Natural killer cell treated with Interleukin-12 subunit alpha and Interleukin-12 subunit beta and Interleukin-15 and Interleukin-18, amount 100 ng/mL, for 72 hours (primary cell): ENCODE measurements around the gene POU6F2. TPM values are rescaled to one million over a fixed set of nuclear protein-coding genes. Genes with fewer than 3 reads are reported as not detected.
A peak's percentile ranks its signal among the peaks of the same experiment; 100 is the strongest.

ENCODE experiments used
- ATAC-seq, 2 donors: fragments of 150-1000 bp; cut with Tn5 transposase in 1 of 2; sonication (Bioruptor Pico), chemical (Tn5 transposase) in 1 of 2; 2 replicates each; pipeline ENCODE4 v1.10.0; 2021
- DNase-seq: peaks from one replicate; pipeline ENCODE4 v3.0.0; 2022; ENCODE audit warnings: low spot score
- H3K27ac Mint-ChIP-seq, 2 donors: 1 replicate in 1 of 2; 2 replicates in 1 of 2; pipeline ENCODE4 v1.8.0; 2022; ENCODE audit warnings: mixed read lengths in 2 of 2, mild to moderate bottlenecking in 1 of 2, moderate library complexity in 1 of 2
- H3K27me3 Mint-ChIP-seq, 2 donors: 1 replicate in 1 of 2; 2 replicates in 1 of 2; pipeline ENCODE4 v1.8.0; 2022; ENCODE audit warnings: mixed read lengths in 2 of 2
- H3K36me3 Mint-ChIP-seq: one replicate; pipeline ENCODE4 v1.8.0; 2022; ENCODE audit warnings: mixed read lengths
- H3K4me1 Mint-ChIP-seq, 2 donors: 1 replicate in 1 of 2; 2 replicates in 1 of 2; pipeline ENCODE4 v1.8.0; 2022; ENCODE audit warnings: low read depth in 2 of 2, mixed read lengths in 2 of 2, mild to moderate bottlenecking in 1 of 2
- H3K4me3 Mint-ChIP-seq: one replicate; pipeline ENCODE4 v1.8.0; 2022; ENCODE audit warnings: mixed read lengths
- H3K9me3 Mint-ChIP-seq: 2 replicates; pipeline ENCODE4 v1.8.0; 2022; ENCODE audit warnings: mixed read lengths
- total RNA-seq, 2 donors: library from RNA; stranded (reverse); gene quantifications; one replicate each; pipeline ENCODE4 v1.2.3, GENCODE V29; 2022

POU6F2 gene
- total RNA-seq, 2 donors from 2014 or later = 0.24 to 0.28 TPM

- Mint-ChIP-seq H3K4me1 (no peaks in the 10 kb centered on the region), H3K36me3 (no peaks in the 10 kb centered on the region), H3K27me3 (peaks cover 20 to 42% of the 10 kb centered on the region in 2 donors), H3K4me3 (no peak overlapping the region), H3K27ac (no peak overlapping the region), H3K9me3 (peaks cover 3% of the 10 kb centered on the region)
- DNase-seq (no peak), ATAC-seq (no peak)
Measured at GRCh38 chr7:39054731-39055130, 77.0 kb downstream of the POU6F2 start.

GRCh38 chr7:39056153-39056552, 78.4 kb downstream of the POU6F2 start:
- H3K27me3 Mint-ChIP-seq = peaks cover 15 to 42% of the 10 kb centered on the region in 2 donors
- no peaks in the 10 kb centered on the region for H3K36me3 Mint-ChIP-seq
- ATAC-seq (no peak), DNase-seq (no peak)
- no peaks in the 10 kb centered on the region for H3K4me1 Mint-ChIP-seq
- H3K9me3 Mint-ChIP-seq = peaks cover 3% of the 10 kb centered on the region
- H3K4me3 Mint-ChIP-seq = no peak overlapping the region
- H3K27ac Mint-ChIP-seq = no peak overlapping the region

GRCh38 chr7:39062811-39063210, 85.1 kb downstream of the POU6F2 start:
- ATAC-seq (no peak), DNase-seq (no peak)
- Mint-ChIP-seq H3K27me3 (peaks cover 12 to 28% of the 10 kb centered on the region in 2 donors), H3K27ac (no peak overlapping the region), H3K9me3 (peaks cover 4% of the 10 kb centered on the region), H3K36me3 (no peaks in the 10 kb centered on the region), H3K4me3 (no peak overlapping the region), H3K4me1 (no peaks in the 10 kb centered on the region)

GRCh38 chr7:39069031-39069430, 91.3 kb downstream of the POU6F2 start:
- no peaks in the 10 kb centered on the region for H3K4me1 Mint-ChIP-seq
- no peak overlapping the region for H3K4me3 Mint-ChIP-seq
- DNase-seq (no peak), ATAC-seq (peak in 1 of 2 donors; percentile 20)
- no peak overlapping the region for H3K27ac Mint-ChIP-seq
- peaks cover 3 to 13% of the 10 kb centered on the region in 2 donors for H3K27me3 Mint-ChIP-seq
- no peaks in the 10 kb centered on the region for H3K9me3 Mint-ChIP-seq
- no peaks in the 10 kb centered on the region for H3K36me3 Mint-ChIP-seq

GRCh38 chr7:39069896-39070881, 92.5 kb downstream of the POU6F2 start:
- ATAC-seq (peak in 1 of 2 donors; percentile 64), DNase-seq (no peak)
- Mint-ChIP-seq H3K27ac (no peak overlapping the region), H3K27me3 (peaks cover 5 to 6% of the 10 kb centered on the region in 2 donors), H3K4me3 (no peak overlapping the region), H3K4me1 (no peaks in the 10 kb centered on the region), H3K9me3 (no peaks in the 10 kb centered on the region), H3K36me3 (no peaks in the 10 kb centered on the region)

- Mint-ChIP-seq H3K36me3 (no peaks in the 10 kb centered on the region), H3K9me3 (no peaks in the 10 kb centered on the region), H3K4me3 (no peak overlapping the region), H3K4me1 (no peaks in the 10 kb centered on the region), H3K27me3 (peaks cover 5 to 6% of the 10 kb centered on the region in 2 donors), H3K27ac (no peak overlapping the region)
- ATAC-seq (no peak), DNase-seq (no peak)
Measured at GRCh38 chr7:39071116-39071515, 93.4 kb downstream of the POU6F2 start.

GRCh38 chr7:39073432-39073831, 95.7 kb downstream of the POU6F2 start:
- Mint-ChIP-seq H3K4me3 (no peak overlapping the region), H3K36me3 (no peaks in the 10 kb centered on the region), H3K9me3 (no peaks in the 10 kb centered on the region), H3K27me3 (peaks cover 5 to 6% of the 10 kb centered on the region in 2 donors), H3K4me1 (no peaks in the 10 kb centered on the region), H3K27ac (no peak overlapping the region)
- DNase-seq (no peak), ATAC-seq (no peak)

- Mint-ChIP-seq H3K4me1 (no peaks in the 10 kb centered on the region), H3K9me3 (no peaks in the 10 kb centered on the region), H3K36me3 (no peaks in the 10 kb centered on the region), H3K27ac (no peak overlapping the region), H3K27me3 (peaks cover 3 to 5% of the 10 kb centered on the region in 2 donors), H3K4me3 (no peak overlapping the region)
- DNase-seq = no peak
- no peak for ATAC-seq
Measured at GRCh38 chr7:39075210-39075609, 97.5 kb downstream of the POU6F2 start.

GRCh38 chr7:39083781-39084180, 106.1 kb downstream of the POU6F2 start:
- Mint-ChIP-seq H3K4me3 (no peak overlapping the region), H3K9me3 (no peaks in the 10 kb centered on the region), H3K4me1 (no peaks in the 10 kb centered on the region), H3K27ac (no peak overlapping the region), H3K27me3 (peaks cover 23 to 26% of the 10 kb centered on the region in 2 donors), H3K36me3 (no peaks in the 10 kb centered on the region)
- DNase-seq (no peak), ATAC-seq (no peak)

GRCh38 chr7:39084349-39084748, 106.6 kb downstream of the POU6F2 start:
- H3K27me3 Mint-ChIP-seq = peaks cover 23 to 26% of the 10 kb centered on the region in 2 donors
- H3K36me3 Mint-ChIP-seq = no peaks in the 10 kb centered on the region
- no peaks in the 10 kb centered on the region for H3K4me1 Mint-ChIP-seq
- DNase-seq (no peak), ATAC-seq (no peak)
- no peaks in the 10 kb centered on the region for H3K9me3 Mint-ChIP-seq
- H3K4me3 Mint-ChIP-seq = no peak overlapping the region
- no peak overlapping the region for H3K27ac Mint-ChIP-seq

- Mint-ChIP-seq H3K27ac (no peak overlapping the region), H3K9me3 (no peaks in the 10 kb centered on the region), H3K4me3 (no peak overlapping the region), H3K36me3 (no peaks in the 10 kb centered on the region), H3K27me3 (peaks cover 23 to 26% of the 10 kb centered on the region in 2 donors), H3K4me1 (no peaks in the 10 kb centered on the region)
- DNase-seq (no peak), ATAC-seq (no peak)
Measured at GRCh38 chr7:39085189-39085588, 107.5 kb downstream of the POU6F2 start.

- Mint-ChIP-seq H3K4me3 (no peak overlapping the region), H3K9me3 (no peaks in the 10 kb centered on the region), H3K27ac (no peak overlapping the region)
Measured at GRCh38 chr7:39085590-39086049, 107.9 kb downstream of the POU6F2 start.

GRCh38 chr7:39086638-39087360, 109.1 kb downstream of the POU6F2 start:
- ATAC-seq = no peak
- H3K27ac Mint-ChIP-seq = no peak overlapping the region
- no peaks in the 10 kb centered on the region for H3K36me3 Mint-ChIP-seq

More at GRCh38 chr7:39085590-39086049, 107.9 kb downstream of the POU6F2 start:
- Mint-ChIP-seq H3K27me3 (peaks cover 23 to 26% of the 10 kb centered on the region in 2 donors), H3K4me1 (no peaks in the 10 kb centered on the region), H3K36me3 (no peaks in the 10 kb centered on the region)
- ATAC-seq = no peak
- no peak for DNase-seq

More at GRCh38 chr7:39086638-39087360, 109.1 kb downstream of the POU6F2 start:
- Mint-ChIP-seq H3K4me3 (no peak overlapping the region), H3K4me1 (no peaks in the 10 kb centered on the region), H3K27me3 (peaks cover 23 to 26% of the 10 kb centered on the region in 2 donors), H3K9me3 (no peaks in the 10 kb centered on the region)
- DNase-seq = no peak
